SK-N-SH (cell line): ENCODE data around the gene STIL. TPM values are rescaled to one million over a fixed set of nuclear protein-coding genes. Genes with fewer than 3 reads are reported as not detected.

Experiments used
- CTCF ChIA-PET: fragments of 300-600, 350-600 bp; formaldehyde crosslinking; extraction: SDS; loops from one replicate; lab custom pipeline; 2021; lab: Yijun Ruan, JAX
- POLR2A ChIA-PET: fragments of 350-600 bp; sonication (Branson Sonifier 250); formaldehyde crosslinking; extraction: SDS; loops from one replicate; lab custom pipeline; 2020; ENCODE audit warnings: antibody characterized with exemption, inconsistent platforms; lab: Yijun Ruan, JAX
- DNase-seq: peaks from one replicate; pipeline ENCODE4 v3.0.0; 2012
- H2AFZ ChIP-seq: fragments of 200-600 bp; sonication (generic); 2 replicates; pipeline ENCODE4 v1.8.1; 2016; ENCODE audit warnings: antibody characterized with exemption, mild to moderate bottlenecking, low read depth
- H3F3A ChIP-seq: fragments of 200-600 bp; sonication (generic); replicated peaks from 2 replicates; pipeline ENCODE3; 2016; ENCODE audit warnings: antibody characterized with exemption, mild to moderate bottlenecking; ENCODE audit not compliant: insufficient read depth
- H3K27ac ChIP-seq, 2 experiments: fragments of 200-500 bp in 1 of 2; fragments of 200-600 bp in 1 of 2; sonication (Bioruptor generic) in 1 of 2; sonication (generic), shearing (Covaris generic) in 1 of 2; 2 replicates each; pipeline versions ENCODE4 v1.5.1 to v1.6.1; 2014 to 2016; ENCODE audit warnings: low read depth in 2 of 2, inconsistent platforms in 1 of 2, low read length in 1 of 2, mild to moderate bottlenecking in 1 of 2, mixed read lengths in 1 of 2
- H3K27me3 ChIP-seq: fragments of 200-600 bp; sonication (generic), shearing (Covaris generic); 2 replicates; pipeline ENCODE4 v1.6.1; 2016; ENCODE audit warnings: mixed run types; ENCODE audit not compliant: insufficient read depth
- H3K36me3 ChIP-seq, 2 experiments: fragments of 200-500 bp in 1 of 2; fragments of 200-600 bp in 1 of 2; sonication (Bioruptor generic) in 1 of 2; sonication (generic) in 1 of 2; replicated peaks in 1 of 2; 2 replicates each; pipeline versions ENCODE3 to v1.5.1; 2014 to 2016; ENCODE audit warnings: low read length in 1 of 2, mild to moderate bottlenecking in 1 of 2; ENCODE audit not compliant: insufficient read depth in 2 of 2, control insufficient read depth in 1 of 2
- H3K4me1 ChIP-seq, 2 experiments: fragments of 200-500 bp in 1 of 2; fragments of 200-600 bp in 1 of 2; sonication (Bioruptor generic) in 1 of 2; sonication (generic), shearing (Covaris generic) in 1 of 2; 2 replicates each; pipeline versions ENCODE4 v1.5.1 to v1.6.1; 2014 to 2016; ENCODE audit warnings: low read depth in 1 of 2, low read length in 1 of 2, mixed run types in 1 of 2; ENCODE audit not compliant: insufficient read depth in 2 of 2, control insufficient read depth in 1 of 2
- H3K4me2 ChIP-seq: fragments of 200-600 bp; sonication (generic), shearing (Covaris generic); 2 replicates; pipeline ENCODE4 v1.6.1; 2017; ENCODE audit warnings: mixed run types
- H3K4me3 ChIP-seq, 2 experiments: fragments of 200-500 bp in 1 of 2; fragments of 200-600 bp in 1 of 2; sonication (Bioruptor generic) in 1 of 2; sonication (generic), shearing (Covaris generic) in 1 of 2; 2 replicates each; pipeline versions ENCODE4 v1.5.1 to v1.8.1; 2014 to 2016; ENCODE audit warnings: low read depth in 2 of 2, inconsistent platforms in 1 of 2, low read length in 1 of 2, mild to moderate bottlenecking in 1 of 2, mixed read lengths in 1 of 2, moderate library complexity in 1 of 2
- H3K79me2 ChIP-seq: fragments of 200-600 bp; sonication (generic); 2 replicates; pipeline ENCODE4 v1.8.1; 2017; ENCODE audit warnings: mild to moderate bottlenecking; ENCODE audit not compliant: insufficient read depth
- H3K9ac ChIP-seq: fragments of 200-600 bp; sonication (generic); 2 replicates; pipeline ENCODE4 v1.6.1; 2017; ENCODE audit warnings: mixed run types
- H3K9me2 ChIP-seq: fragments of 200-600 bp; sonication (generic); 2 replicates; pipeline ENCODE4 v1.6.1; 2017; ENCODE audit warnings: mixed run types
- H3K9me3 ChIP-seq: fragments of 200-600 bp; sonication (generic); 2 replicates; pipeline ENCODE4 v1.6.1; 2017; ENCODE audit warnings: mixed run types, mild to moderate bottlenecking, moderate library complexity
- H4K20me1 ChIP-seq: fragments of 200-600 bp; sonication (generic); 2 replicates; pipeline ENCODE4 v1.6.1; 2017; ENCODE audit warnings: mild to moderate bottlenecking, mixed run types; ENCODE audit not compliant: insufficient read depth
- EP300 ChIP-seq, 2 experiments: IDR thresholded peaks; 2 replicates each; pipeline versions ENCODE4 v1.4.0 to v1.6.1; 2012; ENCODE audit warnings: borderline replicate concordance in 1 of 2, low read depth in 1 of 2, low read length in 1 of 2
- EZH2phosphoT487 ChIP-seq: fragments of 200-600 bp; sonication (generic); IDR thresholded peaks from 2 replicates; pipeline ENCODE4 v1.6.1; 2017; ENCODE audit warnings: low read depth, mixed run types, mild to moderate bottlenecking, antibody characterized with exemption, moderate library complexity, borderline replicate concordance
- FOSL2 ChIP-seq: IDR thresholded peaks from 2 replicates; pipeline ENCODE4 v1.4.0; 2012; ENCODE audit warnings: low read depth, mild to moderate bottlenecking, moderate library complexity, borderline replicate concordance
- FOXM1 ChIP-seq: IDR thresholded peaks from 2 replicates; pipeline ENCODE4 v1.4.0; 2012; ENCODE audit warnings: low read depth, mild to moderate bottlenecking
- GABPA ChIP-seq: IDR thresholded peaks from 2 replicates; pipeline ENCODE4 v1.4.0; 2012; ENCODE audit warnings: low read depth, mild to moderate bottlenecking
- GATA2 ChIP-seq: sonication (generic); formaldehyde crosslinking; IDR thresholded peaks from 2 replicates; pipeline ENCODE4 v1.5.0; 2020; ENCODE audit warnings: mild to moderate bottlenecking, missing genetic modification reagents
- IRF3 ChIP-seq: fragments of 150-350 bp; IDR thresholded peaks from 2 replicates; pipeline ENCODE4 v1.6.1; 2016; ENCODE audit warnings: mild to moderate bottlenecking, low read depth, low read length
- MXI1 ChIP-seq: IDR thresholded peaks from 2 replicates; pipeline ENCODE4 v1.6.1; 2012; ENCODE audit warnings: mild to moderate bottlenecking, low read depth, low read length, improper control_type of control experiment
- PBX3 ChIP-seq: IDR thresholded peaks from 2 replicates; pipeline ENCODE4; 2012
- RAD21 ChIP-seq: IDR thresholded peaks from 2 replicates; pipeline ENCODE4 v1.6.1; 2012; ENCODE audit warnings: mild to moderate bottlenecking, low read length
- TAF1 ChIP-seq: IDR thresholded peaks from 2 replicates; pipeline ENCODE4 v1.6.1; 2012; ENCODE audit warnings: low read depth, mild to moderate bottlenecking, low read length, moderate library complexity, borderline replicate concordance
- TEAD4 ChIP-seq: IDR thresholded peaks from 2 replicates; pipeline ENCODE4 v1.4.0; 2012; ENCODE audit warnings: mild to moderate bottlenecking, borderline replicate concordance; ENCODE audit not compliant: insufficient read depth
- USF1 ChIP-seq: IDR thresholded peaks from 2 replicates; pipeline ENCODE4 v1.4.0; 2012; ENCODE audit warnings: low read depth, borderline replicate concordance
- USF2 ChIP-seq: fragments of 150-350 bp; IDR thresholded peaks from 2 replicates; pipeline ENCODE4 v1.6.1; 2017; ENCODE audit warnings: antibody characterized with exemption, low read length, low read depth, borderline replicate concordance
- ZBTB33 ChIP-seq: IDR thresholded peaks from 2 replicates; pipeline ENCODE4 v1.4.0; 2012; ENCODE audit warnings: low read depth, borderline replicate concordance
- WGBS: methylation state at CpG from one replicate; pipeline ENCODE4 v1.1.6; 2017; ENCODE audit warnings: low lambda C conversion rate; 5-methylcytosine and 5-hydroxymethylcytosine counted together
- polyA plus RNA-seq, 3 experiments: library from polyadenylated mRNA; depleted of rRNA; stranded (reverse); fragments of >200 nt; gene quantifications; 2 replicates each; pipeline ENCODE4 v1.2.3, GENCODE V29; 2012
- TF ChIP-seq, protein P1 (sequence below): fragments of 200-600 bp; sonication (generic); IDR thresholded peaks from 2 replicates; pipeline ENCODE4 v1.6.1; 2017; ENCODE audit warnings: antibody characterized with exemption, mild to moderate bottlenecking, moderate library complexity

STIL gene
- polyA plus RNA-seq, 1 of the 3 experiments (the other 2 are of a cell fraction), result 4.9 TPM

DNA sequence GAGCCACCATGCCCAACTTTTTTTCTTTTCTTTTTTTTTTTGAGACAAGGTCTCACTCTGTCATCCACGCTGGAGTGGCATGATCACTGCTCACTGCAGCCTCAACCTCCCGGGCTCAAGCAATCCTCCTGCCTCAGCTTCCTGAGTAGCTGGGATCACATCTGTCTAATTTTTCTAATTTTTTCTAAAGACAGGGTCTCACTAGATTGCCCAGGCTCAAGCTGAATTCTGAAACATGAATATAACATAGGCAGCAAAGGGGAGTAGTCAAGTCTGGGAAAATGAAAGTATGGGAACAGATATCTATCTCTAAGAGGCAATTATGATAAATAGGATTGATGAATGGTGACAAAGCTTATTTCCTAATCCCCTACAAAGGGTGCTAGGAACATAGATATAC lies 12.3 kb upstream of the STIL start:
- Histone ChIP-seq H3K4me1 (no peaks in the 10 kb centered on the region), H3K9me2 (no peaks in the 10 kb centered on the region), H4K20me1 (no peaks in the 10 kb centered on the region), H3K4me2 (no peak overlapping the region), H2AFZ (no peak overlapping the region), H3K27ac (no peak overlapping the region), H3K9ac (no peak overlapping the region), H3K4me3 (no peak overlapping the region), H3K79me2 (no peaks in the 10 kb centered on the region), H3K9me3 (no peaks in the 10 kb centered on the region), H3K36me3 (no peaks in the 10 kb centered on the region), H3K27me3 (no peaks in the 10 kb centered on the region), H3F3A (no peaks in the 10 kb centered on the region)
- ChIA-PET POLR2A (interaction anchor here (0.8 to 1.1 kb wide), 2 partner anchors 7 to 12 kb away, joined by 5 read pairs; partner anchors contain the start of genes CMPK1 and STIL), CTCF (interaction anchor here (1.0 kb wide), 1 partner anchor 134 kb away, joined by 3 read pairs; no protein-coding TSS in a partner anchor)
- no peak for DNase-seq
- WGBS, result 96% methylated on average over 2 of the region's 2 CpGs
- no peak for TF ChIP-seq PBX3
- TF ChIP-seq FOSL2, result no peak
- TF ChIP-seq TEAD4, result no peak
- TF ChIP-seq RAD21, result no peak
- TF ChIP-seq USF1, result no peak
- TF ChIP-seq GATA2 (CRISPR knock-in tag), result no peak
- TF ChIP-seq MXI1, result no peak
- no peak for TF ChIP-seq IRF3
- TF ChIP-seq GABPA, result no peak
- TF ChIP-seq TAF1, result no peak
- TF ChIP-seq USF2, result no peak
- no peak for TF ChIP-seq EP300 (IDR thresholded peaks at IDR 0.05; ENCODE audit: borderline replicate concordance in 1 of 2, low read depth in 1 of 2, low read length in 1 of 2)
- TF ChIP-seq ZBTB33, result no peak
- TF ChIP-seq FOXM1, result no peak
- no peak for TF ChIP-seq EZH2phosphoT487
- TF ChIP-seq, protein P1, sequence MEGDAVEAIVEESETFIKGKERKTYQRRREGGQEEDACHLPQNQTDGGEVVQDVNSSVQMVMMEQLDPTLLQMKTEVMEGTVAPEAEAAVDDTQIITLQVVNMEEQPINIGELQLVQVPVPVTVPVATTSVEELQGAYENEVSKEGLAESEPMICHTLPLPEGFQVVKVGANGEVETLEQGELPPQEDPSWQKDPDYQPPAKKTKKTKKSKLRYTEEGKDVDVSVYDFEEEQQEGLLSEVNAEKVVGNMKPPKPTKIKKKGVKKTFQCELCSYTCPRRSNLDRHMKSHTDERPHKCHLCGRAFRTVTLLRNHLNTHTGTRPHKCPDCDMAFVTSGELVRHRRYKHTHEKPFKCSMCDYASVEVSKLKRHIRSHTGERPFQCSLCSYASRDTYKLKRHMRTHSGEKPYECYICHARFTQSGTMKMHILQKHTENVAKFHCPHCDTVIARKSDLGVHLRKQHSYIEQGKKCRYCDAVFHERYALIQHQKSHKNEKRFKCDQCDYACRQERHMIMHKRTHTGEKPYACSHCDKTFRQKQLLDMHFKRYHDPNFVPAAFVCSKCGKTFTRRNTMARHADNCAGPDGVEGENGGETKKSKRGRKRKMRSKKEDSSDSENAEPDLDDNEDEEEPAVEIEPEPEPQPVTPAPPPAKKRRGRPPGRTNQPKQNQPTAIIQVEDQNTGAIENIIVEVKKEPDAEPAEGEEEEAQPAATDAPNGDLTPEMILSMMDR, result no peak
